ENCODE measurements around the gene ADAMTSL5.
"Not testable (repeated sequence)": the region's sequence is repeated elsewhere in the genome, so short reads cannot be mapped to it uniquely, and the experiment has no call there.

ADAMTSL5 gene

GRCh38 chr19:1512671-1513498 is at the start of gene ADAMTSL5:
TSS of gene ADAMTSL5 (minus strand) at chr19:1513019. CDS start at chr19:1510943, 2,076 bp downstream.
- H3K27me3 Mint-ChIP-seq = peaks cover 23% of the 10 kb centered on the region
- no peak within 1 kb of the TSS for H3K27ac Mint-ChIP-seq
- peaks cover 5% of the 10 kb centered on the region for H3K4me1 Mint-ChIP-seq
- DNase-seq (ENCODE audit: low spot score in 2 of 2) (no peak), ATAC-seq (ENCODE audit: low read depth) (peak; percentile 48)
- no peaks in the 10 kb centered on the region for H3K36me3 Mint-ChIP-seq
- H3K4me3 Mint-ChIP-seq = peak within 1 kb of the TSS; percentile 49
- H3K9me3 Mint-ChIP-seq = peaks cover 4% of the 10 kb centered on the region

- Mint-ChIP-seq H3K4me3 (no peak overlapping the region), H3K36me3 (no peaks in the 10 kb centered on the region)
Observed at GRCh38 chr19:1561236-1561842, 48.5 kb upstream of the ADAMTSL5 start.

GRCh38 chr19:1560286-1560882 is 47.6 kb upstream of the ADAMTSL5 start:
- DNase-seq (ENCODE audit: low spot score in 2 of 2) (no peak), ATAC-seq (ENCODE audit: low read depth) (no peak)
- H3K9me3 Mint-ChIP-seq = no peaks in the 10 kb centered on the region
- no peak overlapping the region for H3K4me3 Mint-ChIP-seq
- no peak overlapping the region for H3K27ac Mint-ChIP-seq
- H3K4me1 Mint-ChIP-seq = no peaks in the 10 kb centered on the region
- no peaks in the 10 kb centered on the region for H3K36me3 Mint-ChIP-seq
- peaks cover 1% of the 10 kb centered on the region for H3K27me3 Mint-ChIP-seq

More at GRCh38 chr19:1561236-1561842, 48.5 kb upstream of the ADAMTSL5 start:
- H3K27ac Mint-ChIP-seq = no peak overlapping the region
- no peaks in the 10 kb centered on the region for H3K4me1 Mint-ChIP-seq
- DNase-seq (ENCODE audit: low spot score in 2 of 2) (no peak), ATAC-seq (ENCODE audit: low read depth) (no peak)
- peaks cover 1% of the 10 kb centered on the region for H3K27me3 Mint-ChIP-seq
- no peaks in the 10 kb centered on the region for H3K9me3 Mint-ChIP-seq

- Mint-ChIP-seq H3K4me3 (no peak overlapping the region), H3K27ac (no peak overlapping the region), H3K36me3 (no peaks in the 10 kb centered on the region), H3K4me1 (no peaks in the 10 kb centered on the region), H3K27me3 (peaks cover 1% of the 10 kb centered on the region), H3K9me3 (no peaks in the 10 kb centered on the region)
- ATAC-seq (ENCODE audit: low read depth) (no peak), DNase-seq (ENCODE audit: low spot score in 2 of 2) (no peak)
Observed at GRCh38 chr19:1558552-1558951, 45.7 kb upstream of the ADAMTSL5 start.

- no peak for ATAC-seq (ENCODE audit: low read depth)
- no peaks in the 10 kb centered on the region for H3K9me3 Mint-ChIP-seq
- no peak overlapping the region for H3K27ac Mint-ChIP-seq
- peaks cover 7% of the 10 kb centered on the region for H3K27me3 Mint-ChIP-seq
- no peaks in the 10 kb centered on the region for H3K4me1 Mint-ChIP-seq
- DNase-seq (ENCODE audit: low spot score in 2 of 2) = no peak
- no peak overlapping the region for H3K4me3 Mint-ChIP-seq
- H3K36me3 Mint-ChIP-seq = no peaks in the 10 kb centered on the region
Observed at GRCh38 chr19:1556390-1557070, 43.7 kb upstream of the ADAMTSL5 start.

GRCh38 chr19:1555487-1556389 is 42.9 kb upstream of the ADAMTSL5 start:
- no peak overlapping the region for H3K4me3 Mint-ChIP-seq
- no peak for ATAC-seq (ENCODE audit: low read depth)
- no peak overlapping the region for H3K27ac Mint-ChIP-seq
- no peaks in the 10 kb centered on the region for H3K9me3 Mint-ChIP-seq
- H3K27me3 Mint-ChIP-seq = peaks cover 7% of the 10 kb centered on the region
- no peaks in the 10 kb centered on the region for H3K36me3 Mint-ChIP-seq
- H3K4me1 Mint-ChIP-seq = no peaks in the 10 kb centered on the region
- DNase-seq (ENCODE audit: low spot score in 2 of 2) = no peak

GRCh38 chr19:1554968-1555367 is 42.1 kb upstream of the ADAMTSL5 start:
- Mint-ChIP-seq H3K27me3 (peaks cover 7% of the 10 kb centered on the region), H3K4me3 (no peak overlapping the region), H3K4me1 (no peaks in the 10 kb centered on the region), H3K9me3 (no peaks in the 10 kb centered on the region), H3K36me3 (no peaks in the 10 kb centered on the region), H3K27ac (no peak overlapping the region)
- DNase-seq (ENCODE audit: low spot score in 2 of 2) (no peak), ATAC-seq (ENCODE audit: low read depth) (no peak)

GRCh38 chr19:1553415-1553814 is 40.6 kb upstream of the ADAMTSL5 start:
- peaks cover 1% of the 10 kb centered on the region for H3K9me3 Mint-ChIP-seq
- H3K27me3 Mint-ChIP-seq = peaks cover 12% of the 10 kb centered on the region
- no peak overlapping the region for H3K27ac Mint-ChIP-seq

GRCh38 chr19:1551068-1552040 is 38.5 kb upstream of the ADAMTSL5 start:
- Mint-ChIP-seq H3K36me3 (no peaks in the 10 kb centered on the region), H3K27ac (no peak overlapping the region), H3K4me3 (no peak overlapping the region), H3K9me3 (peaks cover 1% of the 10 kb centered on the region), H3K27me3 (peaks cover 12% of the 10 kb centered on the region), H3K4me1 (peaks cover 3% of the 10 kb centered on the region)
- ATAC-seq (ENCODE audit: low read depth) (no peak), DNase-seq (ENCODE audit: low spot score in 2 of 2) (no peak)

More at GRCh38 chr19:1553415-1553814, 40.6 kb upstream of the ADAMTSL5 start:
- Mint-ChIP-seq H3K36me3 (no peaks in the 10 kb centered on the region), H3K4me1 (peaks cover 3% of the 10 kb centered on the region), H3K4me3 (no peak overlapping the region)
- ATAC-seq (ENCODE audit: low read depth) (no peak), DNase-seq (ENCODE audit: low spot score in 2 of 2) (no peak)

- H3K4me3 Mint-ChIP-seq = no peak overlapping the region
- peaks cover 1% of the 10 kb centered on the region for H3K9me3 Mint-ChIP-seq
- H3K36me3 Mint-ChIP-seq = no peaks in the 10 kb centered on the region
- no peak for ATAC-seq (ENCODE audit: low read depth)
- peaks cover 13% of the 10 kb centered on the region for H3K27me3 Mint-ChIP-seq
- no peak for DNase-seq (ENCODE audit: low spot score in 2 of 2)
- H3K4me1 Mint-ChIP-seq = peaks cover 6% of the 10 kb centered on the region
- no peak overlapping the region for H3K27ac Mint-ChIP-seq
Observed at GRCh38 chr19:1549332-1549945, 36.6 kb upstream of the ADAMTSL5 start.

- ATAC-seq (ENCODE audit: low read depth) (no peak), DNase-seq (ENCODE audit: low spot score in 2 of 2) (no peak)
- H3K4me3 Mint-ChIP-seq = no peak overlapping the region
- H3K4me1 Mint-ChIP-seq = no peaks in the 10 kb centered on the region
- H3K27me3 Mint-ChIP-seq = peaks cover 12% of the 10 kb centered on the region
- H3K27ac Mint-ChIP-seq = no peak overlapping the region
- H3K9me3 Mint-ChIP-seq = no peaks in the 10 kb centered on the region
- H3K36me3 Mint-ChIP-seq = no peaks in the 10 kb centered on the region
Observed at GRCh38 chr19:1540365-1540925, 27.6 kb upstream of the ADAMTSL5 start.

- H3K27me3 Mint-ChIP-seq = peaks cover 15% of the 10 kb centered on the region
- H3K36me3 Mint-ChIP-seq; ATAC-seq (ENCODE audit: low read depth); H3K9me3 Mint-ChIP-seq; DNase-seq (ENCODE audit: low spot score in 2 of 2); H3K27ac Mint-ChIP-seq; H3K4me3 Mint-ChIP-seq; H3K4me1 Mint-ChIP-seq: not testable (repeated sequence)
Observed at GRCh38 chr19:1539749-1540148, 26.9 kb upstream of the ADAMTSL5 start.

Measured in memory B cell (primary cell).